ENCODE results near the gene KLLN.
"Not testable (repeated sequence)": the region's sequence is repeated elsewhere in the genome, so short reads cannot be mapped to it uniquely, and the experiment has no call there.

Gene KLLN

GRCh38 chr10:87842776-87843497 is 20.4 kb downstream of the KLLN start:
- no peak for DNase-seq (ENCODE audit: low read depth in 2 of 2)

- no peak for DNase-seq (ENCODE audit: low read depth in 2 of 2)
Observed at GRCh38 chr10:87842220-87842641, 21.1 kb downstream of the KLLN start.

GRCh38 chr10:87841186-87841585 is 22.1 kb downstream of the KLLN start:
- DNase-seq (ENCODE audit: low read depth in 2 of 2): no peak

GRCh38 chr10:87838650-87839049 is 24.7 kb downstream of the KLLN start:
- no peak for DNase-seq (ENCODE audit: low read depth in 2 of 2)

- DNase-seq (ENCODE audit: low read depth in 2 of 2): no peak
Observed at GRCh38 chr10:87837445-87837844, 25.9 kb downstream of the KLLN start.

- DNase-seq (ENCODE audit: low read depth in 2 of 2): no peak
Observed at GRCh38 chr10:87836098-87836497, 27.2 kb downstream of the KLLN start.

- DNase-seq (ENCODE audit: low read depth in 2 of 2): no peak
Observed at GRCh38 chr10:87829986-87830729, 33.2 kb downstream of the KLLN start.

GRCh38 chr10:87829051-87829450 is 34.3 kb downstream of the KLLN start:
- DNase-seq (ENCODE audit: low read depth in 2 of 2): not testable (repeated sequence)

- no peak for DNase-seq (ENCODE audit: low read depth in 2 of 2)
Observed at GRCh38 chr10:87827681-87828080, 35.7 kb downstream of the KLLN start.

GRCh38 chr10:87826653-87827052 is 36.7 kb downstream of the KLLN start:
- DNase-seq (ENCODE audit: low read depth in 2 of 2): no peak

GRCh38 chr10:87819289-87819585 is 44.1 kb downstream of the KLLN start:
- DNase-seq (ENCODE audit: low read depth in 2 of 2): no peak

- peak; percentile 52 to 54 for DNase-seq (ENCODE audit: low read depth in 2 of 2)
Observed at GRCh38 chr10:87818505-87819288, 44.6 kb downstream of the KLLN start.

GRCh38 chr10:87817609-87818504 is 45.5 kb downstream of the KLLN start, which contains the start of gene ATAD1:
Gene ATAD1 (minus strand): TSS chr10:87818226. CDS start chr10:87814599, 3,627 bp downstream.
- peak; percentile 72 to 83 for DNase-seq (ENCODE audit: low read depth in 2 of 2)

- no peak for DNase-seq (ENCODE audit: low read depth in 2 of 2)
Observed at GRCh38 chr10:87816898-87817608, 46.3 kb downstream of the KLLN start.

- no peak for DNase-seq (ENCODE audit: low read depth in 2 of 2)
Observed at GRCh38 chr10:87816163-87816897, 47.0 kb downstream of the KLLN start.
